Keratinocyte (primary cell): Measurements from ENCODE around the gene PPP4R2.

Experiments
- CTCF ChIP-seq, 3 experiments: IDR thresholded peaks in 1 of 3; conservative IDR thresholded peaks in 1 of 3; optimal IDR thresholded peaks in 1 of 3; 2 replicates in 2 of 3; 3 replicates in 1 of 3; pipeline versions ENCODE3 to v1.5.1; 2011; ENCODE audit warnings: low read length in 3 of 3, mild to moderate bottlenecking in 3 of 3, moderate library complexity in 2 of 3, control low read depth in 1 of 3, inconsistent platforms in 1 of 3; ENCODE audit not compliant: insufficient read depth in 2 of 3; ENCODE audit errors: extremely low read depth in 1 of 3
- EZH2 ChIP-seq: IDR thresholded peaks from one replicate; pipeline ENCODE4 v1.6.1; 2012; ENCODE audit warnings: inconsistent platforms, mild to moderate bottlenecking, low read length, moderate library complexity

GRCh38 chr3:73060302-73060723 is 63.7 kb downstream of the PPP4R2 start:
- TF ChIP-seq CTCF (optimal IDR thresholded peaks at IDR 0.05 in 1 of 3, IDR thresholded peaks at IDR 0.05 in 1 of 3, conservative IDR thresholded peaks at IDR 0.05 in 1 of 3; ENCODE audit: extremely low read depth in 1 of 3, insufficient read depth in 2 of 3, low read length in 3 of 3) = no peak
- TF ChIP-seq EZH2 = no peak
